Muscle layer of duodenum (tissue), 2 donors: ENCODE results near the gene GHDC.

Experiments
- H3K27ac ChIP-seq: one replicate; pipeline ENCODE4 v1.7.0; 2013; ENCODE audit warnings: mild to moderate bottlenecking, low read length
- H3K27me3 ChIP-seq: one replicate; pipeline ENCODE4 v1.7.0; 2013; ENCODE audit warnings: low read depth, mild to moderate bottlenecking, control low read depth, low read length
- H3K36me3 ChIP-seq, 2 donors: one replicate each; pipeline ENCODE4 v1.7.0; 2013; ENCODE audit warnings: low read length in 2 of 2, control low read depth in 1 of 2, mild to moderate bottlenecking in 1 of 2; ENCODE audit not compliant: insufficient read depth in 2 of 2, control insufficient read depth in 1 of 2
- H3K4me1 ChIP-seq, 2 donors: one replicate each; pipeline ENCODE4 v1.7.0; 2013; ENCODE audit warnings: low read length in 2 of 2, mild to moderate bottlenecking in 2 of 2, control low read depth in 1 of 2, moderate library complexity in 1 of 2; ENCODE audit not compliant: insufficient read depth in 2 of 2, control insufficient read depth in 1 of 2
- H3K4me3 ChIP-seq, 2 donors: one replicate each; pipeline ENCODE4 v1.7.0; 2013; ENCODE audit warnings: low read length in 2 of 2, low read depth in 1 of 2, mild to moderate bottlenecking in 1 of 2
- H3K9me3 ChIP-seq, 2 donors: one replicate each; pipeline ENCODE4 v1.7.0; 2013; ENCODE audit warnings: low read length in 2 of 2, control low read depth in 1 of 2, mild to moderate bottlenecking in 1 of 2; ENCODE audit not compliant: control insufficient read depth in 1 of 2
- donor health status: healthy.

Gene GHDC

DNA sequence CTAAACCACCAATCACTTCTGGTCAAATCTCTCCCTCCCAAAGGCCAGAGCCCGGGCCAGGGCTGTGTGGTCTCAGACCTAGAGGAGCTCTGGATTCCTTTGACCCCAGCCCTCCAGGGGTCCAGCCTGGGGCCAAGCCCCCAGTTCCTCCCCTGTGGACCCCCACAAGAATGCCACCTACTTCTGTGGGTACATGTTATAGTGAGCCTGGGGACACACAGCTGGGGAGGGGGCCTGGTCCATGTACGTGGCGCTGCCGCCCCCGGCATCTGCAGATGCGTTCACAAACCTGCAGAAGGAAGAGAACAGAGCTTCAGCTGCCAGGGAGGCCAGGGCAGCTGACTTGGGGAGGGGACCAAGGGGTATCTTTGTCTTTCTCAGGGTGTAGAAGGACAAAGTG lies 7.9 kb upstream of the GHDC start:
- Histone ChIP-seq H3K4me1 (no peaks in the 10 kb centered on the region), H3K27me3 (no peaks in the 10 kb centered on the region), H3K27ac (no peak overlapping the region), H3K9me3 (no peaks in the 10 kb centered on the region), H3K4me3 (no peak overlapping the region), H3K36me3 (peaks cover 15 to 67% of the 10 kb centered on the region in 2 donors)

DNA sequence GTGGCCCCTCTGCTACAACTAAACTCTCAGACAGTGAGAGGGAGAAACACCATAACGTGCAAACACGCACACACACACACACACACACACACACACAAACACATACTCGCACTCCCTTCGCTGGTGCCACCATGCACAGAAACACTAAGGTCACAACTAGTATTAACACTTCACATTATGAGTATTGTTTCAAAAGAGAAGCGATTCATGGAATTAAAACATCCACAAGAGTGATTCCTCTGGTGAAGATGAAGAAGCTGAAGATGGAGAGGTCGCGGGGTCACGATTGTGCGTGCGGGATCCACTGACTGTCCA lies 7.1 kb upstream of the GHDC start:
- no peaks in the 10 kb centered on the region for H3K4me1 ChIP-seq
- H3K36me3 ChIP-seq, result peaks cover 14 to 65% of the 10 kb centered on the region in 2 donors
- peak overlapping the region; percentile 14 for H3K27ac ChIP-seq
- no peaks in the 10 kb centered on the region for H3K9me3 ChIP-seq
- H3K4me3 ChIP-seq, result no peak overlapping the region
- H3K27me3 ChIP-seq, result no peaks in the 10 kb centered on the region

GRCh38 chr17:42200706-42201457 lies 6.6 kb upstream of the GHDC start:
- no peaks in the 10 kb centered on the region for H3K4me1 ChIP-seq
- H3K36me3 ChIP-seq, result peaks cover 14 to 60% of the 10 kb centered on the region in 2 donors
- no peak overlapping the region for H3K4me3 ChIP-seq
- peak overlapping the region; percentile 14 for H3K27ac ChIP-seq
- H3K9me3 ChIP-seq, result no peaks in the 10 kb centered on the region
- no peaks in the 10 kb centered on the region for H3K27me3 ChIP-seq

GRCh38 chr17:42199416-42200011 lies 5.2 kb upstream of the GHDC start:
- Histone ChIP-seq H3K27ac (no peak overlapping the region), H3K4me3 (no peak overlapping the region), H3K36me3 (peaks cover 14 to 47% of the 10 kb centered on the region in 2 donors), H3K27me3 (no peaks in the 10 kb centered on the region), H3K9me3 (no peaks in the 10 kb centered on the region), H3K4me1 (no peaks in the 10 kb centered on the region)

DNA sequence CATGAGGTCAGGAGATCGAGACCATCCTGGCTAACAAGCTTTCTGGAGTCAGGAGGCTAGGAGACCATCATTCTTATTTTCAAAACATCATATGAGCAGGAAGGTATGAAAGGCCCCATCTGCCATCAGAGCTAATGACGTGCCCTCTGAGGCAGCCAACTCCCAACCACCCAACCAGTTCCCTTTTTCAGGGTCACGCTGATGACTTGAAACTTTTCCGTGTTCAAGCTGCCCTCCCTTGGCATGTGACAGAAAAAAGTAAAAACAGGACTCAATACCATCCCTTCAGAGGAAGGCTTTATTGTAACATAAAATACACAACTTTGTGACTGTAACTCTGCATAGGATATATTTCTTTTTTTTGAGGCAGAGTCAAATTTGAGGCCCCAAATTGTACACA lies 4.6 kb upstream of the GHDC start:
- Histone ChIP-seq H3K9me3 (no peaks in the 10 kb centered on the region), H3K4me1 (peaks cover 0 to under 1% of the 10 kb centered on the region in 2 donors), H3K27ac (peak overlapping the region; percentile 31), H3K4me3 (no peak overlapping the region), H3K27me3 (no peaks in the 10 kb centered on the region), H3K36me3 (peaks cover 8 to 41% of the 10 kb centered on the region in 2 donors)

DNA sequence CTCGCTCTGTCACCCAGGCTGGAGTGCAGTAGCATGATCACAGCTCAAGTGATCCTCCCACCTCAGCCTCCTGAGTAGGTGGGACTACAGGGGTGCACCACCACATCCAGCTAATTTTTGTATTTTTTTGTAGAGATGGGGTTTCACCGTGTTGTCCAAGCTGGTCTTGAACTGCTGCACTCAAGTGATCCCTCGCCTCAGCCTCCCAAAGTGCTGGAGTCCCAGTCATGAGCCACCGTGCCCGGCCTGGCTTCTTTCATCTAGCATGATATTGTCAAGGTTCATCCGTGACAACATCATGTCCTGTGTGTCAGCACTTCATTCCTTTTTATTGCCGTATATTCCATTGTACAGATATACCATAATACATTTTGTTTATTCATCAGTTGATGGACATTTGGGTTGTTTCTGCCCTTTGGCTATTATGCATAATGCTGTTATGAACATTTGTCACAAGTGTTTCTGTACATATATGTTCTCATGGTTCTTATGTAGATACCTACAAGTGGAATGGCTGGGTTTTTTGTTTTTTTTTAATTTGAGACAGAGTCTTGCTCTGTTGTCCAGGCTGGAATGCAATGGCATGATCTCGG lies 3.4 kb upstream of the GHDC start:
- Histone ChIP-seq H3K4me3 (no peak overlapping the region), H3K27ac (no peak overlapping the region), H3K27me3 (no peaks in the 10 kb centered on the region), H3K9me3 (no peaks in the 10 kb centered on the region), H3K36me3 (peaks cover 7 to 29% of the 10 kb centered on the region in 2 donors), H3K4me1 (peaks cover 4 to 12% of the 10 kb centered on the region in 2 donors)

DNA sequence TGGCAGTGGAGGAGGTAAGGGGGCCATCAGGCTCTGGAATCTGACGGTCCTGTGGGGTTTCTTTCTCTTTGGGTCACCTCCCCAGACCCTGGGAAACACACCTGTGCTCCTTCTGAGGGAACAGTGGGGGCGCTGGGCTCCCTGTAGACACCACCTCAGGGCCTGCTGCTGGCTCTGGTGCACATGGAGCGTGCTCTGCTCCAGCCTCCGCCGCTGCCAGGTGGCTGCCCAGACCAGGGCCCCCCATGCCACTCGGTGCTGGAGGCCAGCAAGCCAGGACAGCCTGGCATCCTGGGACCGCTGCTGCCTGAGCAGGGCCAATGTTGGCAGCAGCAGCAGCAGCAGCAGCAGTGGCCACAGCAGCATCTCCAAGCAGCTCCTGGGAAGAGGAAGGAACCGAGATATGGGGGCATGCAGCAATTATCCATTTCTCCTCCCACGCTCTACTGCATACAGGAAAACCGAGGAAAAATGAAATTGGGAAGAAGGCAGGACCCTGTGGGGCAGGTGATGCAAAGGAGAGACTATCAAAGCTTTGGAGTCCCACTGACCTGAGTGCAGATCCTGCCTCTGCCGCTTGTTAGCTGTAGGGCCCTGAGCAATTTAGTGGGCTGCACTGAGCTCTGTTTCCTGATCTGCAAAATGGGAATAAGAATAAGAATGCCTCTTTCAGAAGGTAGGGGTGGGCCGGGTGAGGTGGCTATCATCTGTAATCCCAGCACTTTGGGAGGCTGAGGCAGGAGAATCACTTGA lies 902 bp downstream of the GHDC start:
- H3K27me3 ChIP-seq, result no peaks in the 10 kb centered on the region
- H3K36me3 ChIP-seq, result no peaks in the 10 kb centered on the region
- no peak overlapping the region for H3K27ac ChIP-seq
- peaks cover 4 to 20% of the 10 kb centered on the region in 2 donors for H3K4me1 ChIP-seq
- H3K4me3 ChIP-seq, result peak overlapping the region; percentile 78 to 96
- no peaks in the 10 kb centered on the region for H3K9me3 ChIP-seq

GRCh38 chr17:42192189-42193126 lies 1.8 kb downstream of the GHDC start:
- H3K27me3 ChIP-seq, result no peaks in the 10 kb centered on the region
- H3K9me3 ChIP-seq, result no peaks in the 10 kb centered on the region
- peaks cover 4 to 20% of the 10 kb centered on the region in 2 donors for H3K4me1 ChIP-seq
- no peak overlapping the region for H3K4me3 ChIP-seq
- no peaks in the 10 kb centered on the region for H3K36me3 ChIP-seq
- no peak overlapping the region for H3K27ac ChIP-seq

GRCh38 chr17:42191275-42191608 lies 3.1 kb downstream of the GHDC start:
- H3K4me3 ChIP-seq, result no peak overlapping the region
- H3K36me3 ChIP-seq, result no peaks in the 10 kb centered on the region
- H3K9me3 ChIP-seq, result no peaks in the 10 kb centered on the region
- H3K27ac ChIP-seq, result no peak overlapping the region
- peaks cover 4 to 20% of the 10 kb centered on the region in 2 donors for H3K4me1 ChIP-seq
- H3K27me3 ChIP-seq, result no peaks in the 10 kb centered on the region

GRCh38 chr17:42190491-42191274 lies 3.6 kb downstream of the GHDC start:
- H3K27ac ChIP-seq, result no peak overlapping the region
- no peaks in the 10 kb centered on the region for H3K36me3 ChIP-seq
- H3K27me3 ChIP-seq, result no peaks in the 10 kb centered on the region
- no peaks in the 10 kb centered on the region for H3K9me3 ChIP-seq
- H3K4me3 ChIP-seq, result no peak overlapping the region
- H3K4me1 ChIP-seq, result peaks cover 4 to 20% of the 10 kb centered on the region in 2 donors
